Fibroblast of lung (primary cell): Measurements from ENCODE around the gene GAGE10. TPM values are rescaled to one million over a fixed set of nuclear protein-coding genes. Genes with fewer than 3 reads are reported as not detected.

Experiments
- DNase-seq, 2 donors: peaks; one replicate each; pipeline versions ENCODE4 v3.0.0 to v3.0.0-alpha.2; 2010; ENCODE audit warnings: low read depth in 2 of 2
- H2AFZ ChIP-seq: 2 replicates; pipeline ENCODE4 v1.5.1; 2012; ENCODE audit warnings: low read length, control low read depth, inconsistent platforms
- H3K27ac ChIP-seq: 2 replicates; pipeline ENCODE4 v1.5.1; 2011; ENCODE audit warnings: low read length, control low read depth; ENCODE audit not compliant: insufficient read depth
- H3K27me3 ChIP-seq: 2 replicates; pipeline ENCODE4 v1.5.1; 2011; ENCODE audit warnings: mild to moderate bottlenecking, low read length; ENCODE audit not compliant: control insufficient read depth, insufficient read depth
- H3K36me3 ChIP-seq: 2 replicates; pipeline ENCODE4 v1.5.1; 2011; ENCODE audit warnings: low read length; ENCODE audit not compliant: control insufficient read depth, insufficient read depth
- H3K4me1 ChIP-seq: 2 replicates; pipeline ENCODE4 v1.5.1; 2011; ENCODE audit warnings: low read length; ENCODE audit not compliant: control insufficient read depth, insufficient read depth; ENCODE audit errors: extremely low read depth
- H3K4me2 ChIP-seq: 2 replicates; pipeline ENCODE4 v1.5.1; 2011; ENCODE audit warnings: low read length, control low read depth; ENCODE audit not compliant: insufficient read depth; ENCODE audit errors: extremely low read depth
- H3K4me3 ChIP-seq, 4 experiments: fragments of 200-600 bp in 1 of 4; sonication (generic) in 1 of 4; replicated peaks in 1 of 4; 2 replicates each; pipeline ENCODE4 v1.5.1; 2011 to 2016; ENCODE audit warnings: low read length in 4 of 4, low read depth in 3 of 4, mild to moderate bottlenecking in 3 of 4, control low read depth in 2 of 4, inconsistent platforms in 1 of 4, mixed read lengths in 1 of 4; ENCODE audit not compliant: insufficient read depth in 1 of 4; ENCODE audit errors: control extremely low read depth in 1 of 4
- H3K79me2 ChIP-seq: 2 replicates; pipeline ENCODE4 v1.5.1; 2012; ENCODE audit warnings: mild to moderate bottlenecking, low read length, inconsistent platforms; ENCODE audit not compliant: control insufficient read depth, insufficient read depth
- H3K9ac ChIP-seq: 2 replicates; pipeline ENCODE4 v1.5.1; 2011; ENCODE audit warnings: mild to moderate bottlenecking, low read length, control low read depth; ENCODE audit not compliant: insufficient read depth
- H3K9me3 ChIP-seq: 2 replicates; pipeline ENCODE4 v1.5.1; 2012; ENCODE audit warnings: low read depth, low read length; ENCODE audit not compliant: control insufficient read depth, insufficient read depth
- H4K20me1 ChIP-seq: 2 replicates; pipeline ENCODE4 v1.5.1; 2011; ENCODE audit warnings: low read length; ENCODE audit not compliant: control insufficient read depth, insufficient read depth; ENCODE audit errors: extremely low read depth
- CTCF ChIP-seq, 2 donors: IDR thresholded peaks in 1 of 2; conservative IDR thresholded peaks in 1 of 2; 1 replicate in 1 of 2; 2 replicates in 1 of 2; pipeline ENCODE4 v1.5.1; 2011 to 2012; ENCODE audit warnings: low read length in 2 of 2, control low read depth in 1 of 2, inconsistent platforms in 1 of 2, low read depth in 1 of 2, mild to moderate bottlenecking in 1 of 2
- EZH2 ChIP-seq: IDR thresholded peaks from 2 replicates; pipeline ENCODE4 v1.5.1; 2012; ENCODE audit warnings: low read length, control low read depth, mild to moderate bottlenecking; ENCODE audit errors: missing control alignments
- polyA plus RNA-seq, 2 donors: library from polyadenylated mRNA; depleted of rRNA in 1 of 2; stranded (reverse) in 1 of 2; unstranded in 1 of 2; fragments of >200 nt; gene quantifications; 2 replicates each; pipeline ENCODE4 v1.2.1, GENCODE V29; 2011 to 2012; ENCODE audit warnings: missing spikeins in 1 of 2
- total RNA-seq: library from RNA; depleted of rRNA; stranded (reverse); fragments of >200 nt; gene quantifications from 2 replicates; pipeline ENCODE4 v1.2.1, GENCODE V29; 2014

The GAGE10 gene
- total and polyA plus RNA-seq, 2 donors (not counting 1 experiment from before 2014, with no cell fraction given), result not detected

- Histone ChIP-seq H3K9me3 (no peaks in the 10 kb centered on the region), H4K20me1 (no peaks in the 10 kb centered on the region), H3K4me3 (no peak within 1 kb of the TSS), H3K4me1 (no peaks in the 10 kb centered on the region), H3K36me3 (no peaks in the 10 kb centered on the region), H3K9ac (no peak within 1 kb of the TSS), H3K27ac (no peak within 1 kb of the TSS), H3K4me2 (no peak within 1 kb of the TSS), H3K27me3 (no peaks in the 10 kb centered on the region), H2AFZ (no peak within 1 kb of the TSS), H3K79me2 (no peaks in the 10 kb centered on the region)
- TF ChIP-seq CTCF (conservative IDR thresholded peaks at IDR 0.05 in 1 of 2, IDR thresholded peaks at IDR 0.05 in 1 of 2; ENCODE audit: low read depth in 1 of 2, low read length in 2 of 2) (no peak), EZH2 (no peak)
- no peak for DNase-seq
Measured at GRCh38 chrX:49264460-49264859, 39.0 kb upstream of the GAGE10 start, which contains the start of gene FOXP3. TSS of gene FOXP3 (minus strand) at chrX:49264710. CDS start at chrX:49258505, 6,205 bp downstream.

GRCh38 chrX:49266523-49267445, 36.7 kb upstream of the GAGE10 start:
- Histone ChIP-seq H2AFZ (no peak overlapping the region), H3K4me1 (no peaks in the 10 kb centered on the region), H3K9me3 (no peaks in the 10 kb centered on the region), H3K36me3 (no peaks in the 10 kb centered on the region), H3K4me2 (no peak overlapping the region), H4K20me1 (no peaks in the 10 kb centered on the region), H3K79me2 (peaks cover 9% of the 10 kb centered on the region), H3K27ac (no peak overlapping the region), H3K27me3 (no peaks in the 10 kb centered on the region), H3K4me3 (no peak overlapping the region), H3K9ac (no peak overlapping the region)
- DNase-seq, result no peak
- TF ChIP-seq CTCF (conservative IDR thresholded peaks at IDR 0.05 in 1 of 2, IDR thresholded peaks at IDR 0.05 in 1 of 2; ENCODE audit: low read depth in 1 of 2, low read length in 2 of 2) (no peak), EZH2 (no peak)

- Histone ChIP-seq H3K9me3 (no peaks in the 10 kb centered on the region), H4K20me1 (no peaks in the 10 kb centered on the region), H3K4me2 (peak overlapping the region; percentile 92), H3K79me2 (peaks cover 14% of the 10 kb centered on the region), H3K9ac (peak overlapping the region; percentile 50), H3K4me1 (no peaks in the 10 kb centered on the region), H3K36me3 (no peaks in the 10 kb centered on the region), H3K27me3 (no peaks in the 10 kb centered on the region), H3K27ac (peak overlapping the region; percentile 98), H2AFZ (peak overlapping the region; percentile 67), H3K4me3 (peak overlapping the region; percentile 42 to 68 (median 58))
- no peak for DNase-seq
- TF ChIP-seq EZH2 (no peak), CTCF (conservative IDR thresholded peaks at IDR 0.05 in 1 of 2, IDR thresholded peaks at IDR 0.05 in 1 of 2; ENCODE audit: low read depth in 1 of 2, low read length in 2 of 2) (no peak)
Measured at GRCh38 chrX:49268702-49269009, 34.8 kb upstream of the GAGE10 start.
